GM06990 (cell line): ENCODE measurements around the gene CADM1.

Experiments
- DNase-seq: peaks from one replicate; pipeline ENCODE4 v3.0.0-alpha.2; 2011; ENCODE audit not compliant: insufficient read length; ENCODE audit errors: extremely low read depth
- H3K27me3 ChIP-seq: replicated peaks from 2 replicates; pipeline ENCODE4 v1.6.0; 2011; ENCODE audit warnings: low read length; ENCODE audit not compliant: control insufficient read depth, insufficient read depth
- H3K36me3 ChIP-seq: 2 replicates; pipeline ENCODE4 v1.5.1; 2011; ENCODE audit warnings: low read length; ENCODE audit not compliant: control insufficient read depth, insufficient read depth
- H3K4me3 ChIP-seq: replicated peaks from 2 replicates; pipeline ENCODE4 v1.5.1; 2011; ENCODE audit warnings: low read depth, mild to moderate bottlenecking, control low read depth, low read length
- TF ChIP-seq, protein P1 (sequence below): IDR thresholded peaks from 2 replicates; pipeline ENCODE4 v1.5.1; 2011; ENCODE audit warnings: low read length, control low read depth, mild to moderate bottlenecking, inconsistent platforms; ENCODE audit not compliant: insufficient read depth, poor library complexity, severe bottlenecking

Gene CADM1

DNA sequence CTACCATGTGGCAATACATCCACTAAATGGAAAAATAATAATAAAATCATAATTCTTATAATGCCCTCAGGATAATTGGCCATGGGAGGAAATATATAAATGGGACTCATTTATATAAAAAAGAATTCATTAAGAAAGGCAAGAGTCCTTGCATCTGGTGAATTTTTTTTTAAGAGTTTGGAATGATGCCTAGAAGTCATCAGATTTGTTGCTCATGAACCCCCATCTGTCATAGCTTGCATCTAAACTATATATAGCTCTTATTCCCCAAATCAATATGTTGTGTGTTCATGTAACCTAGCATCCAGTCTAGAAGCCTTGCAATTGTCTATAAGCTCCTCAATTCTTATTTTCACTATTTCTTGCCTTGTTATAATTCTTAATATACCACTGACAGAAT is 75.9 kb downstream of the CADM1 start:
- TF ChIP-seq, protein P1, sequence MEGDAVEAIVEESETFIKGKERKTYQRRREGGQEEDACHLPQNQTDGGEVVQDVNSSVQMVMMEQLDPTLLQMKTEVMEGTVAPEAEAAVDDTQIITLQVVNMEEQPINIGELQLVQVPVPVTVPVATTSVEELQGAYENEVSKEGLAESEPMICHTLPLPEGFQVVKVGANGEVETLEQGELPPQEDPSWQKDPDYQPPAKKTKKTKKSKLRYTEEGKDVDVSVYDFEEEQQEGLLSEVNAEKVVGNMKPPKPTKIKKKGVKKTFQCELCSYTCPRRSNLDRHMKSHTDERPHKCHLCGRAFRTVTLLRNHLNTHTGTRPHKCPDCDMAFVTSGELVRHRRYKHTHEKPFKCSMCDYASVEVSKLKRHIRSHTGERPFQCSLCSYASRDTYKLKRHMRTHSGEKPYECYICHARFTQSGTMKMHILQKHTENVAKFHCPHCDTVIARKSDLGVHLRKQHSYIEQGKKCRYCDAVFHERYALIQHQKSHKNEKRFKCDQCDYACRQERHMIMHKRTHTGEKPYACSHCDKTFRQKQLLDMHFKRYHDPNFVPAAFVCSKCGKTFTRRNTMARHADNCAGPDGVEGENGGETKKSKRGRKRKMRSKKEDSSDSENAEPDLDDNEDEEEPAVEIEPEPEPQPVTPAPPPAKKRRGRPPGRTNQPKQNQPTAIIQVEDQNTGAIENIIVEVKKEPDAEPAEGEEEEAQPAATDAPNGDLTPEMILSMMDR = no peak
- no peaks in the 10 kb centered on the region for H3K27me3 ChIP-seq

DNA sequence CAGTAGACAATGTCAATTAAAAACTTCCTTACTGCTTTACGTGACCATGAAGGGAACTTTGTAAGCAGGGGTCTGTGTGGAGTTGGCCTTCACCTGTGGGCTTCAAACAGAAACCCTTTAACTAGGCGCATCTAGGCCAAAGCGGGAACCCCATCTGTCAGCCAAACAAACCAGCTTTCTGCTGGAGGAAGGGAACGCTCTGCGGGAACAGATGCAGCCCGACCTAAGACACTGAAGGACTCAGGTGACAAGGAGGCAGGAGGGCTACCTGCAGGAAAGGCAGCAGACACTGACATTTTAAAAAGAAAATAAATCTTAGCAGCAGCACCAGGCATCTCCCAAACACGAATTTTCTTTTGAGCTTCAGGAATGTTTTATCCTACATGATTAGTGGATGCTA is 78.4 kb downstream of the CADM1 start:
- TF ChIP-seq, protein P1 = no peak
- Histone ChIP-seq H3K27me3 (no peaks in the 10 kb centered on the region), H3K4me3 (no peak overlapping the region), H3K36me3 (no peaks in the 10 kb centered on the region)
- no peak for DNase-seq

More for the DNA sequence above, 75.9 kb downstream of the CADM1 start:
- DNase-seq = no peak
- Histone ChIP-seq H3K4me3 (no peak overlapping the region), H3K36me3 (no peaks in the 10 kb centered on the region)

DNA sequence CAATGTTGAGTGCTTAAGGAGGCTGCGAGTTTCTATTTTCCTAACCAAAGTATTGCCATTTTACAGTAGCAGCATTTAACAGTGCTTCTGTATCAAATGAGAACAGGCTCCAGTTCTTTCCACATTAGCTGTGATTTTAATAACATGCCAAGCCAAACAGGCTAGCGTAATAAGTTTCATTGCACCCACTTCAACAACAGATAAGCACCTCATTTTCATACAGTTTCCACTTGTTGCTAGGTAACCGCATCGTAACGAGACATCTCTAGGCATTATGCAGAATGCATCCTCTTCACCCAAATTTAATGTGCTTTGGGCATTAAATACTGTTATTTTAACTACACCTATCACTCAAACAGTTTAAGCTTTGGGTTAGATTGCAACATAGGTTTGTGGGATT is 79.0 kb downstream of the CADM1 start:
- no peaks in the 10 kb centered on the region for H3K36me3 ChIP-seq
- TF ChIP-seq, protein P1 = no peak
- no peak for DNase-seq
- H3K27me3 ChIP-seq = no peaks in the 10 kb centered on the region
- no peak overlapping the region for H3K4me3 ChIP-seq

DNA sequence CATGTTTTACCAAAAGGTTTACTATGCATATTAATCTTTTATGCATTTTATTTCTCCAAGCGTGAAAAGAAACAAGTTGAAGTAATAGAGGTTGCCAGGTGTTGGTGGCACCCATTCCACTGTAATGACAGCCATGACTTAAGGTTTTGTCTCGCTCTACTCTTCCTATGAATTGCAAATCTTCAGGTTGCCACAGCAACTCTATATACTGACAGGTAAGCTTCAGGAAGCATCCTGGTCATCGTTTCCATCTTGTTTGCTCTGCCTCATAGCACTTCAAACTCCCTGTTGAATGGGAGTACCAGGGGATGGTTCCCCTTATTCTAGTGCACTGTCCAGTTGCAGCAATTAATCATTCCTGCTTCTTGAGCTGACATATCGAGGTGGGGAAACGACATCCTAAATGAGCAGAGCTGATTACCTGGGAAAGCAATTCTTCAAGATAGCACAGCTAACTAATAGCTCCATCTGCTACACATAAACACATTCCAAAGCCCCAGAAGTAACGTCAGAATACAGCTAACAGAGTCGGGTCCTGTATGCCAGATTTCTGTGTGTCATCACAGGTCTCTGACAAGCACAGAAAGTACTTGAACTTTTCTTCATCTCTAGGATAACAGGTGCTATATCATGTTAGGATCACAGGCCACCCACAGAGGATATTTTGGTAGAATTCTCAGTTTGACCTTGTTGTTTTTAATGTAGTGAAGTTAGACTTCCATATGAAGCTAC is 80.3 kb downstream of the CADM1 start:
- no peak overlapping the region for H3K4me3 ChIP-seq
- TF ChIP-seq, protein P1 = no peak
- DNase-seq = no peak

DNA sequence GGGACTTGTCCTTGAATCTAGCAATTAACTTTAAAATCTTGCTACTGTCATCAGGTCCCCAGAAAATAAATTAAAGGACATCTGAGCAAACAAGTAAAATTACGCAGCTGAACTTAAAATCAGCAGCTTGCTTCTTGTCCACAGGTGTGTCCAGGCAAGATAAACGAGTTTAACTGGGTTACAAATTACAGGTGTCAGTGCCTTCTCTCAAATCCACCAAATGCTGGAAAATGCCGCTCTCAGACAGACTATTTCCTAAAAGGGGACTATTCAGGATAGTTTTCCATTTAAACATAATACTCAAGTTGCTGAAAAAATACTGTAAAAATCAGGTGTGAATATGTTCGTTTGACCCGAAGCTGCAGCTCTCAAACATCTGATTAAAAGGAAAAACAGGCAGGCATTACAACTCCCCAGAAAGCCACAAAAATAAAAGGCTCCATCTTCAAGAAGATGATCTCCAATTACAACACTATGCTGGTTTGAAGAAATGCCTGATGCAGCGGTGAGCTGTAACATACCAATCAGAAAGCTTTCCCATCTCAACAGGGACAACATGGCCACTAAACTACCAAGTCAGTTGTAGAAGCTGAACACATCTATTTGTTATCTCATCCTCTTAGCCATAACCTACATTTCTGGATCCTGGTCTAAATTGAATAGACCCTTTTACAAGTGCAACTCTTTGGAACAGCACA is 82.1 kb downstream of the CADM1 start:
- DNase-seq = no peak
- TF ChIP-seq, protein P1 = no peak
- H3K36me3 ChIP-seq = no peaks in the 10 kb centered on the region
- no peak overlapping the region for H3K4me3 ChIP-seq
- no peaks in the 10 kb centered on the region for H3K27me3 ChIP-seq

More for the DNA sequence above, 80.3 kb downstream of the CADM1 start:
- no peaks in the 10 kb centered on the region for H3K36me3 ChIP-seq
- no peaks in the 10 kb centered on the region for H3K27me3 ChIP-seq
